ENCODE results near the gene LRRC1.

LRRC1 gene

DNA sequence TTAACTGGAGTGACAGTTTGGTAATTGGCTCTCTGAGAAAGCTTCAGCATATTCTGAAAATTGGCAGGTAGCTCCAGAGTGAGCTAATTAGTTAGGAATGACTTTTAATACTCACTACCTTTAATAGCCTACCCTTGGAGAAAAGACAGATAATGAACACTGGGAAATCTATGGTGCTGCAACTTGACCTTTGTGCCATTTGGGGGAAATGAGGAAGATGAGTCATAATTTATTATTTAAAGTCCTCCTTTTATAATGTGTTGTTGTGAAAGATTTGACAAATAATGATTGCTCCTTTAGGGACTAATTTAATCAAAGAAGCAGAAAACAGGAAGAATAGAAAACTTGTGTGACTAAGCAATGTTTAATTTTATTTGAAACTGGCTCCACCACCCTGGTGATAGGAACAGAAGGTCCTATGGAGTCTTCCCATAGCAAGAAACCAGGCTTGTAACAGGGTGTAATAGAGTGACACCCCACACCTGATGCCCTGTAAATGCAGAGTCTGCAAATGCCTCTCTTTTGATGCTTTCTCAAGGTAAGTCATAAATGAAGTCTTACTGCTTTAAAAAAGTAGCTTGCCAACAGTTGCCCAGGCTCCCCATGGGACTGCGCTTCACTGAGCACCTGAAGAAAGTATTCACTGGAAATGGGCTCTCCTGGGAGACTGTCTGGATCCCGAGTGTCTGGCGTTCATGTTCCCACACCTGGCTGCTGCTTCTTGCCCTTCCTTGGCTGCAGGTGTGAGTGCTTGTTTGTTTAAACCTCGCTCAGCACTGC is 134.4 kb downstream of the LRRC1 start:
- DNase-seq, result no peak

DNA sequence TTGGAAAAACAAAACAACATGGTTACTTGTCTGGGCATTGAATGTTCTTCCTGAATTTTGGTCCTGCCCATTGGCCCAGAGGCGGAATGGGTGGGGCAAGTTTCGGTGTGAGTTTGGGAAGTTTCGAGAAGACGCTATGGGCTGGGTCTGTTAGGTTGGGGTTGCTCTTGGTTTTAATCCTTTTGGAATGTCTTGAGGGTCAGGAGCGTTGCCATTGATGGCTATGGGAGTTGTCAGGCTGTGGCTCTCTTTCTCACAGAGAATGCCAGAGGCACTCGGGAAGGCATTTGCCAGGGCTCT is 135.0 kb downstream of the LRRC1 start:
- DNase-seq, result no peak

DNA sequence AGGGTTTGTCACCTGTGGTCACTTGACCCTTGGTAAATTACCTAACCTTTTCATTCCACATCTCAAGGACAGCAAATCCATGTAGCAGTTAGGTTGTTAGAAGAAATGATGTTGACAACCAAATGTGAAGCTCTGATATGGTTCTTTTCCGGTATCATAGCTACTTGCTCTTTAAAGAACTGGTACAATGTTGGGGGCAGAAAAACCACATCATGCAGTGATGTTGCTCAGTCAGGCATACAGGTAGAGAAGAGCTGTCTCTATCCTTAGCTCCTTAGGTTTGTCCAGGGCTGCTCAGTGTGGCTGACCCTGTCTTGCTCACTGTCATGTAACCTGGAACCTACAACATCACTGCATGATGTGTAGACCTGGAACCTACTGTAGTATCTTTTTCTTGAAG is 135.5 kb downstream of the LRRC1 start:
- DNase-seq, result no peak

DNA sequence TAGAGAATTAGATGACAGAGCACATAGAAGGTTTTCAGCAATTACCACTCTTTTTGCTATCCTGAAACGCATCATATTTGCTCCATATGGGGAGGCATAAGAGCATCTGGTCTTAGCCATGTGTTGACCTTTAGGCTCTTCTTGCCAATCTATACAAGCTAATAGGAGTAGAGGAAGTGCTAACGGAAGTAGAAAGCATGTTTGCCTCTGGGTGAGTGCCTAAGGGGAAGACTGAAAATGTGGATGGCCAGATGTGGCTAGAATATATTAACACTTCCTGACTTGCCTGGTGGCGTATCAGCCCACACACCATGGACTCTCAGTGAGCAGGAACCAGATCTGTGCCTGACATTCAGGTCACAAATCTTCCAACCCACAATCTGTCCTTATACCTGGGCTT is 136.3 kb downstream of the LRRC1 start:
- no peak for DNase-seq

DNA sequence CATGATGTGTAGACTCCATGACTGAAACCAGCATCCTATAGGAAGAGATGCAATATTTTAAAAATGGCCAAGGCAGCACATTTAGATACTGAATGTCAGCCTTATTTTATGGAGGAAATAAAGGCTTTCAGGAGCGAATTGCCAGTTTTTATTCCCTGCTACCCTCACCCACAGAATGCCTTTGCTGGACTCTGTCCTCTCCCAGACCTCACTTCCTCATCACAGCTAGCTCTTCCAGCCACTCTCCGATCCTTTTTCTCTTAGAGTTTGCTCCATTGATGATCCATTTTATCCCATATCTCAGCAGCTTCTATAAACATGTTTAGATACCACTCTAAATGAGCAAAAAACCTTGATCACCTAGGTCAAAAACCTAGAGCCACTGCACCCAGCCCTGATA is 137.7 kb downstream of the LRRC1 start:
- DNase-seq, result no peak

DNA sequence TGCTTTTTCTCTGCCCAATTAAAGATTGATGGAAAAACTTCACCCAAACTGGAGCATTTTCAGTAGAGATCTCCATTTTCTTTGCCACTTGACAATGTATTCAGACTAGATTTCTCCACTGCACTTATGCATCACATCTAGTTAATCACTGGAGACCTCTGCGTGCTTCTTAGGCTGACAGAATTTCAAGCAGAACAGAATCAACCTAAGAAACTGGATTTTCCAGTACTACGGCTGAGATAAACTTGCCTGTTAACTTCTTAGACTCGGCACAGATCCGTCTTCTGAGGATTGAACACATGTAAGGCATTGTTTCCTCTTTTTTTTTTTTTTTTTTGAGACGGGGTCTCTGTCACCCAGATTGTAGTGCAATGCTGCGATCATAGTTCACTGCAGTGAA is 139.2 kb downstream of the LRRC1 start:
- no peak for DNase-seq

DNA sequence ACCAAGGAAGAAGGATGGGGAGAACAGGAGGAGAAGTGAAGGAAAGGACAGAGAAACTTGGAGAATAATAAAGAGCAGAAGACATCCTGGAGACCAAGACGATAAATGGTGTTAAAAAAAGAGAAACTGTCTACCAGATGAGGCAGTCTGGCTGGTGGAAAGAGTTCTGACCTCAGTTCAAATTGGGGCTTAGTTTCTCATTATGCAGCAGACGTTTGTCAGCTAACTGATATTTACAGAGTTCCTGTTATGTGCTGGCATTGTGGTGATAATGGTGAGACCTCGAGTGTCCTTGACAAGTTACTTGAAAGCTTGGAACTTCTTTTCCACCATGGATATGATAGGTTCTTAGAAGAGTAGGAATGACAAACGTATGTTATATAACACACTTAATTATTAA is 142.7 kb downstream of the LRRC1 start:
- DNase-seq, result no peak

DNA sequence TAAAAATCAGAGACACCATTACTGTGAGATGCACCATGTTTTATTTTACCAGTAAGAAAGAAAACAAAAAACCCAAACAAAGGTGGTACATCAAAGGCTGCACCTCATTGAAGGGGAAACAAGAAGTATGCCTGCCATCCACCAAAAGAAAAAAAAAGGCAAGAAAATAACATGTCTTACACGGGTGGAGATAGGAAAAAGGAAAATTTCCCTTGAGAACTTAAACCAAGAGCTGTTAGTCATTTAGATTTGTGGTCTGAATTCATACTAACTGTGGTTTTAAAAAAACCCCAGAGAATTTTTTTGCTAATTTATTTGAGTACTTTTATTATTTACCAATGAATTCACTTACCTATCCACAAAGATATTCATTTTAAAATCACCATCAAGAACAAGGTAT is 144.0 kb downstream of the LRRC1 start:
- DNase-seq, result no peak

DNA sequence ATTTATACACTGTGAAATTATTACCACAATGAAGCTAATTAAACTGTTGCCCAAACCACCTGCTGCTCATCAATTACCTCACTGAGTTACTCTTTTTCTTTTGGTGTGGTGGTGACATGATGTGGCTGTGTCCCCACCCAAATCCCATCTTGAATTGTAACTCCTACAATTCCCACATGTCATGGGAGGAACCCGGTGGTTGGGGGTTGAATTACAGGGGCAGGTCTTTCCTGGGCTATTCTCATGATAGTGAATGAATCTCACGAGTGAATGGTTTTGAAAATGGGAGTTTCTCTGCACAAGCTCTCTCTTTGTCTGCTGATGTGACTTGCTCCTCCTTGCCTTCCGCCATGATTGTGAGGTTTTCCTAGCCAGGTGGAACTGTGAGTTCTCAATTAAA is 145.0 kb downstream of the LRRC1 start:
- no peak for DNase-seq

DNA sequence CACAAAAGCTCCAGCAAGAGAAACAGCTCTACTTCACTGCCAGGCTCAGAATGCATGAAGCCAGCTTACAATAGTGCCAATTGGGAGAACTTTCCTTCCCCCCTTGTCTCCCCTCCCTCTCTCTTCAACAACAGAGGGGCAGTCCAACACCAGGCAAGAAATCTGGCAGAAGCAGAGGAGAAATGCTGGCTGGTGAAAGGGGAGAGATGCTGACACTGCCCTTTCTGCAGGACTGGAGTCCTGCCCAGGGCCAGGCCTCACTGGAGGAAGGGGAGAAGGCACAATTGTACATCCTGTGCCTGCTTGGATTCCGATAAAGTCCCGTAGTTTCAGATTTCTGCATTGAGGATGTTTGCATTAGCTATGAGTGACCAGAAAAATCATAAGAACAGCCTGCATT is 148.6 kb downstream of the LRRC1 start:
- no peak for DNase-seq

DNA sequence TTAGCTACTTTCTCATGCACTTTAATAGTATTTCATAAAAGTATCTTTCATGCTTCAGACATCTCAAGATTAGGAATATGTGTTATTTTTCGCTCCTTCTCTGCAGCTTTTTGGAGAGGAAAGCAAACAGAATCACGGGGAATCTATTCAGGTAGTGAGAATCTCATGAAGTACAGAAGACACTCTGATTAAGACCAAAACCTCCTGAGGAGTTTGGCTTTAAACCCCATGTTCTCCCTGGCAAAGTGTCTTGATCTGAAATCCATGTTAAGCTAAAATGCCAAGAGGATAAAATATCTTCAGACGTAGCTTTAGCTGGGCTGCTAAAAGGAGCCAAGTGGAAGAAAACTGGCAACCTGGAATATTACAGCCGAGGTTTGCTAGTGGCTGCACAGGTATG is 149.3 kb downstream of the LRRC1 start:
- DNase-seq, result no peak

DNA sequence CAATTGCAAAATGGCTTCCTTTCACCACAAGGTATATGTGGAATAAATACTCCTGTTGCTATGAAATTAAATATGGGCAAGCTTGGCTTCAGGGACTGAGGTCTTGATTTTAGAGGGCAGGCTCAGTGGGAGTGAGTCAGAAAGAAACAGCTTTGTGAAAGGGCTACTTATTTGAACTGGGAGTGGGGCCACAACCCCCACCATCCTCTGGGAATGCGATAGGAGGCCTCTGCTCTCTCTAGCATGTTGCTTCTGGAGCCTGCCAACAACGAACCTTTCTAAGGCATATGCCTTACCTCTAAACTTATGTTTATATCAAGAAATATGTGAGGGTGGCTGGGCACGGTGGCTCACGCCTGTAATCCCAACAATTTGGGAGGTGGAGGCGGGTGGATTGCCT is 149.7 kb downstream of the LRRC1 start:
- DNase-seq, result no peak

DNA sequence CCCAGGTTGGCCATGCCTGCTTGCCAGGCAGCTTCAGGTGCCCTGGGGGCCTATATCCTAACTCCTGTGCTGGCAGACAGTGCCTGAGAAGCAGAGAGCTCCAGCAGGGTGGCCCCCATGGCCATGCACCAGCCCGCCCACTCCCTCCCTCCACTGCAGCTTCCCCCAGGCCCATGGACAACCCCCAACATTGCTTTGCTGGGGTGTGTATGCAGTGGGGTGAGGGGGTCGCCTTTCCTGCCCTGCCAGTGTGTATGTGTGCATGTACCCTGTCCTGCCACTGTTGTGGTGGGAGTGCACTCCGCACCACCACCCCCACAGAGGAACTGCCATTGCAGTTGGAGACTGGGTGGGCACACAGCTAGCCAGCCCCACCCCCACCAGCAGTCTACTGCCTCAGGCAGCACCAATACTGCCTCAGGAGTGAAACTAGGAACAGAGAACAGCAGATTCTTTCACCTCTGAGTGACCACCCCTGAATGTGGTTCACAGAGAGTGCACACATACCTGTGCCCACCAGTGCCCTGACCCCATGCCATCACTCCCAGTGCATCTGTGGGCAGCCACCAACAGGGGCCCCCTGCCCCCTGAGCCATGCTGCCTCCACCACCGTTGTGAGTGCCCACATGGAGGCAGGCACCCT is 151.1 kb downstream of the LRRC1 start:
- no peak for DNase-seq

DNA sequence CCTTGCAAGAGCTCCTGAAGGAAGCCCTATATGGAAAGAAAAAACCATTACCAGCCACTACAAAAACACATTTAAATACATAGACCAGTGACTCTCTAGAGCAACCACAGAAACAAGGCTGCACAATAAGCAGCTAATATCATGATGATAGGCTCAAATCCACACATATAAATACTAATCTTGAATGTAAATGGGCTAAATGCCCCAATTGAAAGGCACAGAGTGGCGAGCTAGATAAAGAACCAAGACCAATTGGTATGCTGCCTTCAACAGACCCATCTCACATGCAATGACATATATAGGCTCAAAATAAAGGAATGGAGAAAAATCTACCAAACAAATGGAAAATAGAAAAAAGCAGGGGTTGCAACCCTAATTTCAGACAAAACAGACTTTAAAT is 153.0 kb downstream of the LRRC1 start:
- DNase-seq, result no peak

DNA sequence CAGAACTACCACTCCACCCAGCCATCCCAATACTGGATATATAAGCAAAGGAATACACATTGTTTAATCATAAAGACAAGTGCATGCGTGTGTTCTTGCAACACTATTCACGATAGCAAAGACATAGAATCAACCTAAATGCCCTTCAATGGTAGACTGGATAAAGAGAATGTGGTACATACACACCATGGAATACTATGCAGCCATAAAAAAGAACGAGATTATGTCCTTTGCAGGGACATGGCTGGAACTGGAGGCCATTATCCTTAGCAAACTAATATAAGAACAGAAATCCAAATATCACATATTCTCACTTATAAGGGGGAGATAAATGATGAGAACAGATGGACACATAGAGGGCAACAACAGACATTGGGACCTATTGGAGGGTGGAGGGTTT is 156.6 kb downstream of the LRRC1 start:
- DNase-seq, result no peak

DNA sequence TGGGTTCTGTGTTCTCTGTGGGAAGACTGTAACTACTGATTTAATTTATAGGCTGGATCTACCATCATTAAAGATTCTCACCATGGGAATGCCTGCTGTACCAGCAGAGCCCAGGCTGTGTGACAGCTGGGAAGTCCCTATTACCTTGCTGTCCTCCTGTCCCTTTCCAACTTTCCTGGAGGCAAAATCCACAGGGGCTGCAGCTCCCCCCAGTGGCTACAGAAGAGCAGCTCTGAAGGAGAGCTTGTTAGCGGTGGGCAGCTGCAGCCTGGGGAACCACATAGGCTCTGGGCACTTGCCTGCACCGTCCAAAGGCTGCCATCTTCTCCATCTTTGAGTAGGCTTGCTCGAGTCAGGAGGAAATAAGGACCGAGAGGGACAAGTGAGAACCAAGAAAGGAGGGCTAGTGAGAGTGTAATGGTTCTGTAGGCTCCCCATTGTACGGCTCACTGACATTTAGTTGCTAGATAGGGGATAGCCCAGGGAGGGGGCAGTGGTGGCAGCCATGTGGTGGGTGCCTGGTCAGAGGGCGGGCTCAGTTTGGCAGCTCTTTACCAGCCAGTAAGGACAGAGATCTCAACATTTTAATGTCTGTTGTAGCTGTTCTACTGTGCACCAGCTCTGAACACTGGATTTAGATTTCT is 161.4 kb downstream of the LRRC1 start:
- DNase-seq, result peak; percentile 79

DNA sequence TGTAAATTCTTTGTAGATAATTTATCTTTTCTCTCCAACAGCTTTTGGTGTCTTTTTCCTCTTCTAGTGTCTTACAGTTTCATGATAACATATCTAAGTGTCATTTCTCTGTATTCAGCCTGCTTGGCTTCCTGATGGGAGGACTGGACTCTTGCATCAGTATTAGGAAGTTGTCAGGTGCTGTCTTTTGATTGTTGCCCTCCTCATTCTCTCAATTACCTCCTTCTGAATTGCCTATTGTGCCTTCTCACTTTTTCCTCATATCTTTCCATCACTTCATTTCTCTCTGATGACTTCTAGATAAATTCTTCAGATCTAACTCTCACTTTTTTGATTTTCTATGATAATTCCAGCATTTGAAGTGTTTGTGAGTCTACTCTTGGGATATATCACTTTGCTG is 162.0 kb downstream of the LRRC1 start:
- DNase-seq, result no peak

DNA sequence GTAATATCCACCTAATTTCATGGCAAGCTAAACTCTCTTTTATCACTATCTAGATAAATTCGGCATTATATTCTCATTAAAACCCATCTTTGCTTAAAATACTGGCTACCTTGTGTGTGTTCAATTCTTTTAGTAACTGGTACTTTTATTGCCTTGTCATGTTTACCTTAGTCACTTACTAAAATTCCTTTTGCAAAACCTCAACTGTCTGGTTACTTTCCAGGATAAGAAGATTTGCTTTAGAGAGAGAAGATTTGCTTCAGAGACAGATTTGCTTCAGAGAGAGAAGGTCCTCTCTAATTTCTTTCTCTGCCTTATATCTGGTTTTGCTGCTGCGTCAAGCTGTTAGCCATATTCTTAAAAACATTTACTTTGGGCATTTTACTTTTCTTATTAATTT is 164.9 kb downstream of the LRRC1 start:
- no peak for DNase-seq

DNA sequence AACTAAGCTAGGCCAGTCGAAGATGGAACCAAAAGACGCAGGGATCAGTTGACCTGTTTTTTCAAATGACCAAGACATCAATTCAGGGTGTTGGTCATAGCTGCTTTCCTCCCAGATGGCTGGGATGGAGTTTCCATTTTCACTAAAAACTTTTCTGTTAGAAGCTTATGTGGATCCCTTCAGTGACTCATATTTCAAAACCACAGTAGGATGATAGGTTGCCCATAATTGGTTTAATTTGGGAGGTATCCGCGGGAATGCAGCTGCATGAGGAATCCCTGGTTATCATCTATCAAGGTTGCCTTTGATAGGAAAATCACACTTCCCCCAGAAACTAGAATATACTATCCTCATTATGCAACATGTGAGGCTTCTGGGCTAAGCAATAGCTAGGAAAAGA is 165.5 kb downstream of the LRRC1 start:
- no peak for DNase-seq

DNA sequence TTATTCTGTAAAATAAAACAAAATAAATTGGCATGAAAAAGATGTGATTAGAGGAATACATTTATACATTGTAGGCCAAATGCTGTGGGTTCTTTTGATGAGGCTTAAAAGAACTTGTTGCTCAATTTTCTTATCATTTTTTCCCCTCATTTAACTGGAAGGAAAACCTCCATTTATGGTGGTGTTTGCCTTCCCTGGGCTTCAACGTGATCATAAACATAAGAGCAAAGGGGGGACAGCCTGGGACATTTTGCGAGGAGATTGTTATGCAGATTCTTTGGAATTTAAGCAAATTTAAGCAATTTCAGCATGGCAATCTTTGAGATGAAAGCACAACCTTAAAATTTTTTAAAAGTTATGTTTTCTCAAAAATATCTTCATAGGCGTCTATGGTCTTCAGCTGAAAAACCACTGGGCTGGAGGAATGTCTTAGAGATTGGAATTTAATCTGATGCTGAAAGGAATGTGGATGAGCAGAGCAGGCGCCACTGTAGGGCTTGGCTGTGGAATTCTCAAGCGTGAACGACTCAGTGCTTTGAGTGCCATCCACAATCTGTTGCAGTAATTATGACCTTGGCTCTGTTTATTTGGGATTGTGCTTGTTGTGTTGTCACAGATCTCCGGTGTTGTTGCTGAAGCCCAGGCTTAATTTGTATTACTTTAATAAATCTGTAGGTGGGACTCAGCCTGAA is 167.0 kb downstream of the LRRC1 start:
- DNase-seq, result peak; percentile 37

DNA sequence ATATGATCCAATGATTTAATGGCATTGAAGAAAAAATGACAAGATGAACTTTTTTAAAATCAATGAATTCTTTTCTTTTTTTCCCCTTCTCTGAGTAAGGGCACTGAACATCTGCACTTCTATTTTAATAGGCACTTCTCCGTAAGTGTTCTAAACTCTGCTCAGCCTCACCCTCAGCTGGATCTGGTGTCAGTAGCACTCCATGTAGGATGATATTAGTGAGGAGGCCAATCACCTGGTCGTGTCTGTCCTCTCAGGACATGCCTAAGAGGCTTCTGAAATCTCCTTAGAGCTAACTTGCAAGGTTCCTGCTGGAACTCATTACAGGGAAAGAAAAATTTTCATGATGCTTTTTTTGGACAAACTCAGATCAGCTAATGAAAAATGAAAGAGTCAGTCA is 167.8 kb downstream of the LRRC1 start:
- DNase-seq, result peak; percentile 26

DNA sequence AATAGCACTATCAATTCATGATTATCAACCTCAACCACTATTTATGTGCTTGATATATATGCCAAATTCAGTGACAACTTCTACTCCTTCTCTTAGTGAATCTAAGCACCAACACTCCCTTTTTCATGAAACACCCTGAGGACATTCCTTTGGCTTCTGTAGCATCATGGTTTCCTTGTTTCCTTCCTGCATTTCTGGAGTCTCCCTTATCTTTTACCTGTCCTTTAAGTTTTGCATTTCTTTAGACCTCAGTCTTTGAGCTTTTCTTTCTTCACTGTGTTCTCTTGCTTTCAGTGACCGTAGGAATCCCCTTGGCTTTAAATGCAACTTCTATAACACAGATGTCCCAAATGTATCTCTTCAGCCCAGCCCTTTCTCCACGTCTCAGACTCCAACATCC is 172.6 kb downstream of the LRRC1 start:
- no peak for DNase-seq
